HEK293 (cell line): ENCODE results near the gene PDHB.

ENCODE experiments used
- BCL11A ChIP-seq: fragments of 450-650 bp; formaldehyde crosslinking; IDR thresholded peaks from 2 replicates; pipeline ENCODE4 v1.5.1; 2016; ENCODE audit warnings: low read depth, missing biosample characterization, missing genetic modification characterization
- CTCF ChIP-seq: fragments of 450-650 bp; formaldehyde crosslinking; IDR thresholded peaks from 2 replicates; pipeline ENCODE4 v1.5.1; 2016; ENCODE audit warnings: missing biosample characterization, missing genetic modification characterization
- GLIS1 ChIP-seq: fragments of 450-650 bp; formaldehyde crosslinking; IDR thresholded peaks from 2 replicates; pipeline ENCODE4 v1.5.1; 2016; ENCODE audit warnings: missing biosample characterization, missing genetic modification characterization
- GLIS2 ChIP-seq: fragments of 450-650 bp; formaldehyde crosslinking; IDR thresholded peaks from 2 replicates; pipeline ENCODE4 v1.5.1; 2016; ENCODE audit warnings: missing biosample characterization, missing genetic modification characterization
- PRDM2 ChIP-seq: fragments of 450-650 bp; formaldehyde crosslinking; IDR thresholded peaks from 2 replicates; pipeline ENCODE4 v1.5.1; 2016; ENCODE audit warnings: missing biosample characterization, missing genetic modification characterization, borderline replicate concordance
- SALL2 ChIP-seq: fragments of 450-650 bp; formaldehyde crosslinking; IDR thresholded peaks from 2 replicates; pipeline ENCODE4 v1.5.0; 2017; ENCODE audit warnings: missing biosample characterization, mild to moderate bottlenecking, missing genetic modification characterization, borderline replicate concordance
- SP2 ChIP-seq: fragments of 450-650 bp; formaldehyde crosslinking; IDR thresholded peaks from 2 replicates; pipeline ENCODE4 v1.5.1; 2016; ENCODE audit warnings: missing biosample characterization, missing genetic modification characterization
- SP3 ChIP-seq: fragments of 450-650 bp; formaldehyde crosslinking; IDR thresholded peaks from 2 replicates; pipeline ENCODE4 v1.5.1; 2016; ENCODE audit warnings: missing biosample characterization, missing genetic modification characterization
- SP7 ChIP-seq: fragments of 450-650 bp; formaldehyde crosslinking; IDR thresholded peaks from 2 replicates; pipeline ENCODE4 v1.5.1; 2016; ENCODE audit warnings: missing biosample characterization, missing genetic modification characterization
- ZBTB10 ChIP-seq: fragments of 450-650 bp; formaldehyde crosslinking; IDR thresholded peaks from 2 replicates; pipeline ENCODE4 v1.5.1; 2016; ENCODE audit warnings: missing biosample characterization, missing genetic modification characterization
- ZBTB17 ChIP-seq: fragments of 450-650 bp; formaldehyde crosslinking; IDR thresholded peaks from 2 replicates; pipeline ENCODE4 v1.5.1; 2016; ENCODE audit warnings: missing biosample characterization, missing genetic modification characterization
- ZBTB7A ChIP-seq: fragments of 450-650 bp; formaldehyde crosslinking; IDR thresholded peaks from 2 replicates; pipeline ENCODE4 v1.5.1; 2016; ENCODE audit warnings: low read depth, missing biosample characterization, missing genetic modification characterization
- ZFP3 ChIP-seq: fragments of 450-650 bp; formaldehyde crosslinking; IDR thresholded peaks from 2 replicates; pipeline ENCODE4 v1.5.1; 2016; ENCODE audit warnings: low read depth, missing biosample characterization, missing genetic modification characterization
- ZFP41 ChIP-seq: fragments of 450-650 bp; formaldehyde crosslinking; IDR thresholded peaks from 2 replicates; pipeline ENCODE4 v1.5.1; 2016; ENCODE audit warnings: missing biosample characterization, missing genetic modification characterization, borderline replicate concordance
- ZNF2 ChIP-seq: fragments of 450-650 bp; formaldehyde crosslinking; IDR thresholded peaks from 2 replicates; pipeline ENCODE4 v1.5.1; 2016; ENCODE audit warnings: missing biosample characterization, missing genetic modification characterization
- ZNF311 ChIP-seq: fragments of 450-650 bp; formaldehyde crosslinking; IDR thresholded peaks from 2 replicates; pipeline ENCODE4 v1.5.1; 2017; ENCODE audit warnings: missing biosample characterization, missing genetic modification characterization, borderline replicate concordance
- ZNF335 ChIP-seq: fragments of 450-650 bp; formaldehyde crosslinking; conservative IDR thresholded peaks from 2 replicates; pipeline ENCODE4 v1.5.1; 2016; ENCODE audit warnings: missing biosample characterization, missing genetic modification characterization
- ZNF391 ChIP-seq: fragments of 450-650 bp; formaldehyde crosslinking; IDR thresholded peaks from 2 replicates; pipeline ENCODE4 v1.5.1; 2016; ENCODE audit warnings: low read depth, missing biosample characterization, missing genetic modification characterization, borderline replicate concordance
- ZNF416 ChIP-seq: fragments of 450-650 bp; formaldehyde crosslinking; IDR thresholded peaks from 2 replicates; pipeline ENCODE4 v1.5.1; 2016; ENCODE audit warnings: missing biosample characterization, missing genetic modification characterization
- ZNF521 ChIP-seq: fragments of 450-650 bp; formaldehyde crosslinking; IDR thresholded peaks from 2 replicates; pipeline ENCODE4 v1.5.1; 2017; ENCODE audit warnings: missing biosample characterization, mild to moderate bottlenecking, missing genetic modification characterization
- ZNF623 ChIP-seq: fragments of 450-650 bp; formaldehyde crosslinking; IDR thresholded peaks from 2 replicates; pipeline ENCODE4 v1.5.1; 2016; ENCODE audit warnings: missing biosample characterization, missing genetic modification characterization
- ZNF654 ChIP-seq: fragments of 450-650 bp; formaldehyde crosslinking; IDR thresholded peaks from 2 replicates; pipeline ENCODE4 v1.5.1; 2016; ENCODE audit warnings: low read depth, missing biosample characterization, missing genetic modification characterization
- ZNF692 ChIP-seq: fragments of 450-650 bp; formaldehyde crosslinking; IDR thresholded peaks from 2 replicates; pipeline ENCODE4 v1.5.1; 2016; ENCODE audit warnings: missing biosample characterization, missing genetic modification characterization
- ZNF76 ChIP-seq: fragments of 450-650 bp; formaldehyde crosslinking; IDR thresholded peaks from 2 replicates; pipeline ENCODE4; 2016; ENCODE audit warnings: low read depth, missing biosample characterization, missing genetic modification characterization, borderline replicate concordance
- ZNF785 ChIP-seq: fragments of 450-650 bp; formaldehyde crosslinking; IDR thresholded peaks from 2 replicates; pipeline ENCODE4 v1.5.1; 2016; ENCODE audit warnings: missing biosample characterization, missing genetic modification characterization
- ZNF837 ChIP-seq: fragments of 450-650 bp; formaldehyde crosslinking; IDR thresholded peaks from 2 replicates; pipeline ENCODE4 v1.5.1; 2016; ENCODE audit warnings: missing biosample characterization, missing genetic modification characterization
- ZNF843 ChIP-seq: fragments of 450-650 bp; formaldehyde crosslinking; IDR thresholded peaks from 2 replicates; pipeline ENCODE4 v1.5.1; 2016; ENCODE audit warnings: missing biosample characterization, missing genetic modification characterization
- ZSCAN23 ChIP-seq: fragments of 450-650 bp; formaldehyde crosslinking; IDR thresholded peaks from 2 replicates; pipeline ENCODE4 v1.5.1; 2016; ENCODE audit warnings: missing biosample characterization, missing genetic modification characterization

PDHB gene

GRCh38 chr3:58433400-58434167, at the start of gene PDHB (continued):
- TF ChIP-seq ZBTB10 (tag by site-specific recombination) (peak; percentile 92), BCL11A (tag by site-specific recombination) (no peak), ZNF391 (tag by site-specific recombination) (0 out of 2 replicates have a peak, but pooled peaks have one; percentile 19), ZNF521 (tag by site-specific recombination) (no peak), ZNF692 (tag by site-specific recombination) (peak; percentile 84; the same call in 1 of the 2 replicates), SALL2 (no peak), ZNF311 (tag by site-specific recombination) (no peak), ZNF785 (no peak), CTCF (tag by site-specific recombination) (0 out of 2 replicates have a peak, but pooled peaks have one; percentile 11), ZNF623 (tag by site-specific recombination) (no peak), ZFP3 (no peak), ZNF654 (tag by site-specific recombination) (no peak), PRDM2 (tag by site-specific recombination) (no peak), GLIS2 (tag by site-specific recombination) (peak; percentile 84), ZNF837 (tag by site-specific recombination) (no peak), ZSCAN23 (tag by site-specific recombination) (no peak), ZNF416 (tag by site-specific recombination) (no peak), SP7 (tag by site-specific recombination) (peak; percentile 80), ZBTB7A (tag by site-specific recombination) (peak; percentile 86; the same call in 1 of the 2 replicates), ZBTB17 (tag by site-specific recombination) (peak; percentile 66), ZFP41 (no peak), SP2 (peak; percentile 59), GLIS1 (peak; percentile 33; the same call in 1 of the 2 replicates), ZNF76 (tag by site-specific recombination) (peak; percentile 69; the same call in 1 of the 2 replicates), ZNF2 (0 out of 2 replicates have a peak, but pooled peaks have one; percentile 45), ZNF335 (tag by site-specific recombination) (peak; percentile 94), ZNF843 (peak; percentile 63; the same call in 1 of the 2 replicates), SP3 (peak; percentile 54)
